Measurements from ENCODE around the gene DNAH7.
"Not testable (repeated sequence)": the region's sequence is repeated elsewhere in the genome, so short reads cannot be mapped to it uniquely, and the experiment has no call there.

The DNAH7 gene

DNA sequence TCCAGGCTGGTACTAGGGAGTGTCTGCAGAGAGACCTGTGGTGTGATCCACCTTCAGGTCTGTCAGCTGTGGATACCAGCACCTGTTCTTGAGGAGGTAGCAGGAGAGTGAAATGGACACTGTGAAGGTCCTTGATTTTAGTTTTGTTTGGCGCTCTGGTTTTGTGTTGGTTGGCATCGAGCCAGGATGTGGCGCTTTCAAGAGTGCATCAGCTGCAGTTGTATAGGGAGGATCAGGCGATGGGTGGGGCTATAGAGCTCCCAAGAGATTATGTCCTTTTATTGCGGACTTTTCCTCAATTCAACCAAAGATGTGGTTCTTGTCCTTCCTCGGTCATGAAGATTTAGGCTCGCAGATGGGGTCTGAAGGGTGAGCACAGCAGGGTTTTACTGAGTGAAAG, 374.1 kb downstream of the DNAH7 start:
- DNase-seq (ENCODE audit: low read depth): no peak
- no peak for TF ChIP-seq CTCF (IDR thresholded peaks at IDR 0.05; ENCODE audit: low read depth, low read length, missing control alignments)
- in situ Hi-C loops (cut with HindIII; ENCODE audit: low sequenced_read_pairs): no loop called here
- no peak overlapping the region for H3K4me3 ChIP-seq (ENCODE audit: low read depth, low read length)

DNA sequence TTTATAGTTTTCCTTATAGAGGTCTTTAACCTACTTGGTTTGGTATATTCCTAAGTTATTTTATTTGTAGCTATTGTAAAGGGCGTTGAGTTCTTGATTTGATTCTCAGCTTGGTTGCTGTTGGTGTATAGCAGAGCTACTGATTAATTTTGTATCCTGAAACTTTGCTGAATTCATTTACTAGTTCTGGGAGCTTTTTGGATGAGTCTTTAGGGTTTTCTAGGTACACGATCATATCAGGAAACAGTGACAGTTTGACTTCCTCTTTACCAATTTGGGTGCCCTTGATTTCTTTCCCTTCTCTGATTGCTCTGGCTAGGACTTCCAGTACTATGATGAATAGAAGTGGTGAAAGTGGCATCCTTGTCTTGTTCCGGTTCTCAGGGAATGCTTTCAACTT, 376.1 kb downstream of the DNAH7 start:
- DNase-seq (ENCODE audit: low read depth); in situ Hi-C loops (cut with HindIII; ENCODE audit: low sequenced_read_pairs); H3K4me3 ChIP-seq (ENCODE audit: low read depth, low read length): not testable (repeated sequence)

Data from astrocyte of the cerebellum (primary cell).